ENCODE results near the gene TF. TPM values are rescaled to one million over a fixed set of nuclear protein-coding genes. Genes with fewer than 3 reads are reported as not detected.

Gene TF
- total RNA-seq, 2 experiments from 2014 or later, result 0.02 to 0.08 TPM

GRCh38 chr3:133754973-133755828 lies 9.0 kb downstream of the TF start:
- H3K27ac Mint-ChIP-seq, result no peak overlapping the region
- H3K36me3 Mint-ChIP-seq, result no peaks in the 10 kb centered on the region
- H3K27me3 Mint-ChIP-seq, result peaks cover 4% of the 10 kb centered on the region
- H3K4me1 Mint-ChIP-seq, result no peaks in the 10 kb centered on the region
- DNase-seq, result no peak
- H3K4me3 Mint-ChIP-seq, result no peak overlapping the region
- no peaks in the 10 kb centered on the region for H3K9me3 Mint-ChIP-seq

- no peaks in the 10 kb centered on the region for H3K9me3 Mint-ChIP-seq
- H3K27ac Mint-ChIP-seq, result no peak overlapping the region
- no peak overlapping the region for H3K4me3 Mint-ChIP-seq
- H3K4me1 Mint-ChIP-seq, result no peaks in the 10 kb centered on the region
- no peak for DNase-seq
- H3K36me3 Mint-ChIP-seq, result no peaks in the 10 kb centered on the region
- H3K27me3 Mint-ChIP-seq, result peaks cover 7% of the 10 kb centered on the region
These were observed 10.8 kb downstream of the TF start for GRCh38 chr3:133756716-133757694.

- H3K36me3 Mint-ChIP-seq, result no peaks in the 10 kb centered on the region
- peaks cover 7% of the 10 kb centered on the region for H3K27me3 Mint-ChIP-seq
- no peak for DNase-seq
- no peaks in the 10 kb centered on the region for H3K9me3 Mint-ChIP-seq
- no peak overlapping the region for H3K4me3 Mint-ChIP-seq
- no peak overlapping the region for H3K27ac Mint-ChIP-seq
- no peaks in the 10 kb centered on the region for H3K4me1 Mint-ChIP-seq
These were observed 11.7 kb downstream of the TF start for GRCh38 chr3:133757701-133758567.

- no peak overlapping the region for H3K27ac Mint-ChIP-seq
These were observed 12.4 kb downstream of the TF start for GRCh38 chr3:133758568-133758928.

GRCh38 chr3:133758964-133759739 lies 13.0 kb downstream of the TF start:
- H3K4me1 Mint-ChIP-seq, result no peaks in the 10 kb centered on the region
- no peaks in the 10 kb centered on the region for H3K9me3 Mint-ChIP-seq
- no peak overlapping the region for H3K4me3 Mint-ChIP-seq
- H3K36me3 Mint-ChIP-seq, result no peaks in the 10 kb centered on the region
- H3K27me3 Mint-ChIP-seq, result peaks cover 7% of the 10 kb centered on the region
- no peak for DNase-seq
- H3K27ac Mint-ChIP-seq, result no peak overlapping the region

More at GRCh38 chr3:133758568-133758928, 12.4 kb downstream of the TF start:
- no peak for DNase-seq
- Mint-ChIP-seq H3K27me3 (peaks cover 7% of the 10 kb centered on the region), H3K36me3 (no peaks in the 10 kb centered on the region), H3K4me1 (no peaks in the 10 kb centered on the region), H3K9me3 (no peaks in the 10 kb centered on the region), H3K4me3 (no peak overlapping the region)

- no peaks in the 10 kb centered on the region for H3K9me3 Mint-ChIP-seq
- H3K27ac Mint-ChIP-seq, result no peak overlapping the region
- H3K4me3 Mint-ChIP-seq, result no peak overlapping the region
- H3K27me3 Mint-ChIP-seq, result peaks cover 7% of the 10 kb centered on the region
- DNase-seq, result no peak
- no peaks in the 10 kb centered on the region for H3K4me1 Mint-ChIP-seq
- H3K36me3 Mint-ChIP-seq, result no peaks in the 10 kb centered on the region
These were observed 13.6 kb downstream of the TF start for GRCh38 chr3:133759740-133760305.

GRCh38 chr3:133760916-133761315 lies 14.7 kb downstream of the TF start:
- Mint-ChIP-seq H3K4me3 (no peak overlapping the region), H3K27me3 (peaks cover 7% of the 10 kb centered on the region), H3K36me3 (no peaks in the 10 kb centered on the region), H3K4me1 (no peaks in the 10 kb centered on the region), H3K27ac (no peak overlapping the region), H3K9me3 (no peaks in the 10 kb centered on the region)
- DNase-seq, result no peak

GRCh38 chr3:133761605-133762484 lies 15.7 kb downstream of the TF start:
- Mint-ChIP-seq H3K27me3 (peaks cover 7% of the 10 kb centered on the region), H3K27ac (no peak overlapping the region)

GRCh38 chr3:133762539-133762938 lies 16.3 kb downstream of the TF start:
- peaks cover 3% of the 10 kb centered on the region for H3K27me3 Mint-ChIP-seq
- H3K4me3 Mint-ChIP-seq, result no peak overlapping the region
- H3K9me3 Mint-ChIP-seq, result no peaks in the 10 kb centered on the region
- H3K4me1 Mint-ChIP-seq, result no peaks in the 10 kb centered on the region
- no peak overlapping the region for H3K27ac Mint-ChIP-seq
- no peaks in the 10 kb centered on the region for H3K36me3 Mint-ChIP-seq
- no peak for DNase-seq

More at GRCh38 chr3:133761605-133762484, 15.7 kb downstream of the TF start:
- H3K4me1 Mint-ChIP-seq, result no peaks in the 10 kb centered on the region
- H3K9me3 Mint-ChIP-seq, result no peaks in the 10 kb centered on the region
- no peak for DNase-seq
- no peaks in the 10 kb centered on the region for H3K36me3 Mint-ChIP-seq
- H3K4me3 Mint-ChIP-seq, result no peak overlapping the region

- no peaks in the 10 kb centered on the region for H3K36me3 Mint-ChIP-seq
- H3K27me3 Mint-ChIP-seq, result peaks cover 3% of the 10 kb centered on the region
- no peak overlapping the region for H3K4me3 Mint-ChIP-seq
- no peaks in the 10 kb centered on the region for H3K9me3 Mint-ChIP-seq
- no peak overlapping the region for H3K27ac Mint-ChIP-seq
- no peaks in the 10 kb centered on the region for H3K4me1 Mint-ChIP-seq
- no peak for DNase-seq
These were observed 17.8 kb downstream of the TF start for GRCh38 chr3:133763797-133764683.

- H3K27ac Mint-ChIP-seq, result no peak overlapping the region
- no peaks in the 10 kb centered on the region for H3K4me1 Mint-ChIP-seq
- H3K4me3 Mint-ChIP-seq, result no peak overlapping the region
- DNase-seq, result no peak
- H3K9me3 Mint-ChIP-seq, result no peaks in the 10 kb centered on the region
- peaks cover 3% of the 10 kb centered on the region for H3K27me3 Mint-ChIP-seq
- H3K36me3 Mint-ChIP-seq, result no peaks in the 10 kb centered on the region
These were observed 19.1 kb downstream of the TF start for GRCh38 chr3:133765256-133765655.

- no peak for DNase-seq
- H3K4me3 Mint-ChIP-seq, result no peak overlapping the region
- H3K27ac Mint-ChIP-seq, result no peak overlapping the region
- no peaks in the 10 kb centered on the region for H3K9me3 Mint-ChIP-seq
- no peaks in the 10 kb centered on the region for H3K36me3 Mint-ChIP-seq
- no peaks in the 10 kb centered on the region for H3K27me3 Mint-ChIP-seq
- no peaks in the 10 kb centered on the region for H3K4me1 Mint-ChIP-seq
These were observed 21.4 kb downstream of the TF start for GRCh38 chr3:133767607-133768006.

Data from activated naive CD8-positive, alpha-beta T cell treated with anti-CD3 and anti-CD28 coated beads for 36 hours (primary cell).